ENCODE measurements around the gene FAM118B. TPM values are rescaled to one million over a fixed set of nuclear protein-coding genes. Genes with fewer than 3 reads are reported as not detected.

FAM118B gene
- polyA plus RNA-seq, 3 donors = 3.5 to 11.5 (median 10.3) TPM

DNA sequence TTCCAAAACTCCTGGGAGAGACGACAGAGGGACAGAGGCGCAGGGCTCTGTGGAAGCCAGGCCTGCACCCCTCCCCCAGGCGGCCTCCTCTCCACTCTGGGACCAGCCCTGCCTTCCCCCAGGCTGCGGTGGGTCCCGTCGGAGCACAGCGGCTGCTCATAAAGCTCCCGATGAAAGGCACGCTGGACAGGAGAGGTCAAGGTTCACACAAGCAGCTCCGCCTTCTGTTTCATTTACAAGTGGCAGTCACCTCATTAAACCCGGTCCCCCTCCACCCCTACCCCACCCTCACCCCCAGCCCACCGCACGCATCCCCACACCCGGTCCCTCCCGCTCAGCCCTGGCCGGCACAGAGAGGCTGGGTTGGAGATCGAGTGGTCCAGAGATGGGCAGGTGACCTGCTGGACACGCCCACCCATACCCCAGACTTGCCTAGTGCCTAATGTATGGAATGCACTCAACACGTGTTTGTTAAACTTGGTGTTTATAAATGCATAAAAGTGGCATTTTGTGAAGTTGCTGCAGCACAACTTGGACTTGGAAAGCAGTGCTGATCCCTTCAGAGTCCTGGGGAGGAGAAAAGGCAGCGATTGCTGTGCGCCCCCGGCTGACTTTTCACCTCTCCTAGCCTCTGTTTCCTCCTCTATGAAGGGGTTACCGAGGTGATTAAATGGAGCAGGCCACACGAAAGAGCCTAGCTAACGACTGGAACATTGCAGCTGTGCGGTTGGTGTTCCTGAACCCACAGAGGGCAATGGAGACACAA, 26.1 kb upstream of the FAM118B start:
- no peak overlapping the region for H3K27ac ChIP-seq (ENCODE audit: low read depth, low read length)
- 83 to 91% (median 87%) methylated on average over 26 of the region's 26 CpGs for WGBS, 3 donors

DNA sequence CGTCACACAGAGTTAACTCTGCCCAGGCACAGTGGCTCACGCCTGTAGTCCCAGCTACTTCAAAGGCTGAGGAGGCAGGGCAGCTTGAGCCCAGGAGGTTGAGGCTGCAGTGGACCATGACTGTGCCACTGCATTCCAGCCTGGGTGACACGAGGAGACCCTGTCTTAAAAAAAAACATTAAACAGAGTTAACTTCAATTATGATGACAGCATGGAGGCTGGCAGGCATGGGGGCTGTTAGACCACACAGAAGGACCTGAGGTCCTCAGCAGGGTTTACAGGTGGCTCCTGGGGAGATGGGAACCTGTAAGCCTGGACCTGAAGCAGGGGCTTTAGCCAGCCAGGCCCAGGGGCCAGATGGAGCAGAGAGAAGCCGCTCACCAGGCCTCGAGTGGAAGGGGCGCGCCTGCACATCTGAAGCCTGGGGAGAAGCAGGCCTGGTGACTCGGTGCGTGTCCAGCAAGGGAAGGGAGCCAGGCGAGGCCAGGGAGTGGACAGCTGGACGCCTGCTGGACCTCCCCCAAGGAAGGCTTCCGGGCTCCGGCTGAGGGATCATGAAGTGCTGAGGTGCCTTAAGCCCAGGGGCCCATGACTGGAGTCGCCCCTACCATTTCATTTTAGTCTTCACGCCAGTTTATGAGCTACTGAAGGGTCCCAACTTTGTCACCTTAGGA, 25.4 kb upstream of the FAM118B start:
- WGBS, 3 donors = 69 to 87% (median 72%) methylated on average over 14 to 15 of the region's 15 CpGs
- no peak overlapping the region for H3K27ac ChIP-seq (ENCODE audit: low read depth, low read length)

DNA sequence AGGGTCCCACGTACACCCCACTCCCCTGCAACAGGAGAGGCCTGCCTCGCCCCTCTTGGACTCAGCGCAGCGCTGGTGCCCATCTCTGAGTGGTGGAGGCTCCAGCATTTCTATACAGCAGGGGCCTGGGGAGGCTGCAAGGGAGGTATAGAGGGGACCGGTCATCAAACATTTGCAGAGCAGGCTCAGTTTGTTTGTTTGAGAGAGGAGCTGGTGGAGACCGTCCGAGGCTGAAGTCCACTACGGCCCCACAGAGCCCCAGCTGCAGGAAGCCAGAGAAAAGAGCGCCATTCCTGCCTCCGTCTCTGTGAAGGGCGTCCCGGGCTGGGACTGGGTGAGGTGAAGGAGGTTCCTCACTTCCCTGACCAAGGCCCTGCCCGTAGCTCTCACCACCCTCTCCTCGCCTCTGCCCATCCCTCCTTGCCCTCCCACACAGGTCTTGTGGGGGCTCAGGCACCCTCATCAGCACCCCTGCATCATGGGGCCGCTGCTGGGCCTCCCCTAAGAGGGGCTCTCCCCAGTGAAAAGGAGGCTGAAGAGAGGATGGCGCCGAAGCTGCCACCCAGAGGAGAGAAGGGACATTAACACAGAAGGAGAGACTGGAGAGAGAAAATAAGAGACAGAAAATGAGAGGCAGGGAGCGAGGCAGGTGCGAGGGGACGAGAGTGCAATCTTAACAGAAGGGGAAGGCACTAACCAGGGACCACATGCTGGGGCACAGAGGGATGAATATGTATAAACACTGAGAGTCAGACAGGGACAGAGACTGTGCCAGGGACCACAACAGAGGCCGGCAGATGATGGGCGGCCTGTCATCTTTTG, 24.7 kb upstream of the FAM118B start:
- H3K27ac ChIP-seq (ENCODE audit: low read depth, low read length) = no peak overlapping the region
- 74 to 82% (median 76%) methylated on average over 22 of the region's 22 CpGs for WGBS, 3 donors

DNA sequence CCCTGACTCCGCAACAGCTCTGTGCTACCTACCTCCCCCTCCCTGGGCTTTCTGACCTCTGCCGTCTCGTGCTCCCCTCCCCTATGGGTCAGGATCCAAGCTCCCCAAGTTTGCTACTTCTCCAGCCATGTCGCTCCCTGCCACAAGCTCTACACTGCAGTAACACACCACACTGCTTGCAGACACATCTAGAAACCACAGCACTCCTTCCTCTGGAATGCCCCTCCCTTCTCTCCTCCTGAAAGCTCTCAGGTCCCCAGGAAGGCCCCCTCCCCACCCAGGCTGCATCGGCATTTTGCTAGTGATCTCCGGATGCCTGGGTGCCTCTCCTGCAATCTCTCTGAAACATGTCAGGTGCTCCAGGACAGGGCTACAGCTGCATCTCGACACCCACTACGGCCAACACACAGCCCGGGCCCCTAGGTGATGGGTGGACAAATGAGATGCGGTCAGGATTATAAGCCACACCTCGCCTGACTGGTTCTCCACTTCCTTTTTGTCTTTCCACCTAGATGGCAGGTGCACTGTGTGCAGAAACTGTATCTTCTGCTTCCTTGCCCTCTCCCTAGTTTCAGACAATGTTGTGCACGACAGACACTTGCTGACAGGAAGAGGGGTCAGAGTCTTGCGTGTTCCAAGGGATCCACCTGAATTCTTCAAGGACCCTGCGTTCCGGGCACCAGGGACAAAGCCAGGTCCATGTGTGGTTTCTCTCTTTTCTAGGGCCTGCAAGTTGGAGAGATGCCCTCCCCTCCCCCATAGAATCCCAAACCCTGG, 23.1 kb upstream of the FAM118B start:
- H3K27ac ChIP-seq (ENCODE audit: low read depth, low read length) = no peak overlapping the region
- 81 to 87% (median 83%) methylated on average over 15 of the region's 15 CpGs for WGBS, 3 donors

DNA sequence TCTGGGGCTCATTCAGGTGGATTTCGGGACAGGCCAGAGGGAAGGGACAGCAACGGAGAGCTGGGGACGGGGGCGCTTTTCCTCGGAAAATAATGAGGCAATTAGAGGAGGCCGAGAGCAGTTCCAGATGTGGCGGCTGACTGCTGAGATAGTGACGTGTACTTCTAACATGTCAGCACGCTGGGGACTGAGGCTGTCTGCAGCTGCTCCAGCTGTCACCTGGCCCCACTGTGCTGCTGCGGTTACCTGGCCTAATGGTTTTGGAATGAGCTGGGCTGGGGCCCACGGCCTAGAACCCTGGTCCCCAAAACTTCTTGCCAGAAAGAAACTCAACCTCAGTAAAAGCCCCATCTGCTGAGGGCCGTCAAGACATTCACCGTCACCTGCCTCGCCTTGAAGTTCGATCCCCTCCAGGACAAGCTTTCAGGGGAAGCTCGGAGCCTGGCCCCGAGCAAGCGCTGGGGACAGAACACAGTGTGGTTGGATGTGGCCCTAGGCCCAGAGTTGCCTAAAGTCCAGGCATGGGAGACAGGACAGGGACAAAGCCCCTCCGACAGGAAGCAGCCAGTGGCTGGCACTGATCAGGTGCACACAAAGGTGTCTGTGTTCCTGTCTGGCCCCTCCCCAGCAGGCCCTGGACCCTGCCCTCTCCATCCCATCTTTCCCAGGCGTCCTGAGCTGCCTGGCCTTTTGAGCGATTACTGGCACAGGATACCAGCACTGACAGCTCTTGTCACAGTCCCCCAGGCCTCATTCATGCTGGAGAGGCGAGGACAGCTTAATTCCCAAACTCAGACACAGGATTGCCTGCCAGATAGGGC, 22.3 kb upstream of the FAM118B start:
- no peak overlapping the region for H3K27ac ChIP-seq (ENCODE audit: low read depth, low read length)
- WGBS, 3 donors = 84 to 94% (median 92%) methylated on average over 22 of the region's 22 CpGs

DNA sequence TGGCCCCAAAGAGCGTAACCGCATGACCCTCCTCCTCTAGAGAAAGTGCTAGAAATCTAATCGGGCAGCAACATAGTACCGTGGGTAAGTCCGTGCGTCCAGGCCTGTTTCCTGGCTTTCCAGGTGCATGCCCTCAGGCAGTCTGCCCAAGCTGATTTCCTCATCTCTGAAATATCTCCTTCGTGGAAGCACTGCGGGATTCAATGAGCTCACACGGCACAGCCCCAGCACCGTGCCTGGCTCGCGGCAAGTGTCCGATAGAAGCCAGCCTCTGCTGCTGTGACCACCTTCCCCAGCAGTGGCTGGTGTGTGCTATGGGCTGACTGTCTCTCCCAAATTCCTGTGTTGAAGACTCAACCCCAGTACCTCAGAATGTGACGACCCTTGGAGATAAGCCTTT, 20.8 kb upstream of the FAM118B start:
- H3K27ac ChIP-seq (ENCODE audit: low read depth, low read length) = no peak overlapping the region
- WGBS, 3 donors = 81 to 93% (median 93%) methylated on average over 14 of the region's 14 CpGs

DNA sequence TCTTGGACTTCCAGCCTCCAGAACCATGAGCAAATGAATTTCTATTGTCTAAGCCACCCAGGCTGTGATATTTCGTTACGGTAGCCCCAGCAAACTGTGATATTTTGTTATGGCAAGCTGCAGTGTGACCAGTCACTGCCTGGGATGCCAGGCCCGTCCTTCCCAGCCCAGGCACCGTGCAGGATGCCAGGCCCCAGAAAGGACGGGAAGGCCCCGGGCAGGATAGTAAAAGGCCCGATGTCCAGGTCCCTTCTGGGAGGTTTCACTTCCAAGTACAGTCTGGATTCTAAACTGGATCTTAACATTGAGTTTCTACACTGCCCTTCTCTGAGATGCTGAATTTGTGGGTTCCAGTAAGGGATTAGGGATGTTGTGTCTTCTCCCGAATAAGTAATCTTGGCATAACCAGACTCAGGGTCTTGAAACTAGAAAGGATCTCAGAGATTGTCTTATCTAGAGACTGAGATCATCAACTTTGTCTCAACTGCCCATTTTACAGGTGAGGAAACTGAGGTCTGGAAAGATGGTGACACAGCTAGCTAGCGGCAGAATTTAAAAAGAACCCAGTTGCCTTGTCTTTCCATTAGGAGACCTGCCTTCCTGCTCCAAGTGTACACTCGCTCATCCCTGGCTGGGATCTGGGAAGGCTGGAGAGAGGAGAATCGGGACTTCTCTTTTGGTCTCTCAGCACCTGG, 20.1 kb upstream of the FAM118B start:
- WGBS, 3 donors = 88 to 97% (median 90%) methylated on average over 11 of the region's 11 CpGs
- H3K27ac ChIP-seq (ENCODE audit: low read depth, low read length) = no peak overlapping the region

DNA sequence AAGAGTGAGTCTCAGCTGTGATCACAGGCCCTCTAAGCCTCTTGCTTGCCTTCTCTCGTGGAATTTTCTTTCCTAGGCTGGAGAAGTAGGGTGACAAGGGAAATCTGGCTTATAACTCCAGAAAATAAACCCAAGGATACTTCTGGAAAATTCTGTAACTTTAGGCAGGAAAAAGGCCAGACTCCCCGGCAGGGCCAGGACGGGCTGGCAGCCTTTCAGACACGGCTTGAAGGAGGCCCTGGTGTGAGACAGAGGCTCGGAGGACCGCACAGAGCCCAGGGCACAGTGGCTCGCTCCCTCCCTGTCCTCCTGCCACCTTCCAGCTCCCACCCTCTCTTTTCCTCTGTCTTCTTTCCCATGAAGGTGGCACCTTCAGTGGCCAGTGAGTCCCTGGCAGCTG, 19.2 kb upstream of the FAM118B start:
- 65 to 89% (median 86%) methylated on average over 7 of the region's 7 CpGs for WGBS, 3 donors
- H3K27ac ChIP-seq (ENCODE audit: low read depth, low read length) = no peak overlapping the region

DNA sequence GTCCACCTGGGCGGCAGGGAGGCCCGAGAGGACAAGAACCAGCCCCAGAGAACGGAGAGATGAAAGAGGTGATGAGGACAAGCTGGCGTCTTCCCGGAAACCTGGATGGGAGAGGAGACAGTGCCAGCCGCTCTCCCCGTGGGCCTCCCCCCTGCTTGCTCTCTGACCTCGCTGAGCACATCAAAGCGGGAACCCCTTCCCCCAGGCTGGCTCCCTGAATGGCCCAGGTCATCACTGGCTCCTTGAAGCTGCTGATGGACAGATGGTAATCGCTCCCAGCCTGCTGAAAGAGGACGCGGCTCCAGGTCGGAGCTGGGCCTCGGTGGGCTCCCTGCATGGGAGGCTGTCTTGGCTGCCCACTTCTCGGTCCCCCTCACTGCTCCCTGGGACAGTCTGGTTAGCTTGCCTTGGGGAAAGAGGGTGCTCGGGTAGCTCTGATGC, 18.5 kb upstream of the FAM118B start:
- H3K27ac ChIP-seq (ENCODE audit: low read depth, low read length) = no peak overlapping the region
- 90 to 98% (median 96%) methylated on average over 16 of the region's 16 CpGs for WGBS, 3 donors

DNA sequence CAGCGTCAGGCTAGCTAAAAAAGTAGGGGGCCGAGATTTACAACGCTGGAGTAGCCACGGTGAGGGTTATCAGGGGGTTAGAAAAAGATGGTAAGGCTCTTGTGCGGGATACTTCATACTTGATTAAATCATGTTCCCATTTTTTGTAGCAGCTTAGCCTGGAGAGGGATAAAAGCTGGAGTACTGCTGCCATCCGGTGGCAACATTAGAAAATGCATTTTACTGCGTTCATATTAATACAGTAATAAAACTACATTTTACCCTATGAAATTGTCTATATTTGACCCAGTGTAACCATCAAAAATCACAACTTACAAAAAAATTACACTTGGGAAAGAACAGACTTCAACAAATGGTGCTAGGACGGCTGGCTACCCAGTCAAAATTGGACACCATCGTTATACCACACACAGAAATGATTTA, 17.4 kb upstream of the FAM118B start:
- no peak overlapping the region for H3K27ac ChIP-seq (ENCODE audit: low read depth, low read length)
- 41 to 44% (median 41%) methylated on average over 9 of the region's 9 CpGs for WGBS, 3 donors

DNA sequence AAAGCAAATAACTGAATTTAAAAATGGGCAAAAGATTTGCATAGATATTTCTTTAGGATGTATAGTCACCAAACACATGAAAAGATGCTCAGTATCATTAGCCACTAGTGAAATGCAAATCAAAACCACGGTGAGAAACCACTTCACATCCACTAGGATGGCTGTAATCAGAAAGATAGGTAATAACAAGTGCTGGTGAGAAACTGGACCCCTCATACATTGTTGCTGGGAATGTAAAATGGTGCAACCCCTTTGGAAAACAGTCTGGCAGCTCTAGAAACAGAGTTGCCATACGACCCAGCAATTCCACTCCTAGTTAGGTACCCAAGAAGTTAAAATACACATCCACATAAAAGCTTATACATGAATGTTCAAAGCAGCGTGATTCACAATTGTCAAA, 16.5 kb upstream of the FAM118B start:
- no peak overlapping the region for H3K27ac ChIP-seq (ENCODE audit: low read depth, low read length)
- WGBS, 3 donors = 79 to 95% (median 95%) methylated on average over 3 of the region's 3 CpGs

DNA sequence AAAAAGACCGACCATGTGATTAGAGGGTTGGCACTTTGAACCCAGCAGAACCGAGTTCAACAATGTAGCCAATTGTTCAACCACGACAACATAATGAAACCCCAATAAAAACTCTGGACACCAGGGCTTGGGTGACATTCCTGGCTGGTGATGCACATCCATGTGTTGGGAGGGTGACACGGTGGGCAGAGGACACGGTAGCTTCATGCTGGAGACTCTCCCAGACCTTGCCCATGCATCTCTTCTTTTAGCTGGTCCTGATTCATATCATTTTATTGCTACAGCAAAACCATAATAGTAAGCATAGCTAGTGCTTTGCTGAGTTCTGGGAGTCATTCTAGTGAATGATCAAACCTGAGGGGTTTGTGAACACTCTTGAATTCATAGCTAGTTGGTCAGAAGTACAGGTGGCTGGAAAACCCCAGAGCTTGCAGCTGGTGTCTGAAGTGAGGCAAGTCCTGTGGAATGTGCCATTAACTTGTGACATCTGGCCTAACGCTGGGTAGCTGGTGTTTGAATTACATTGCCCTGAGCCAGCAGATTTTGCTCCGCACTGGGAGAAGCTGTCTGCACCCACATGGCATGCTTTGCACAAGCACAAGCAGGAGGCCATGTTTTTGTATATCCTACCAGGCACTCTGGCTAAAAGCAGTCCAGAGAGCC, 14.2 kb upstream of the FAM118B start:
- 84 to 93% (median 90%) methylated on average over 7 of the region's 7 CpGs for WGBS, 3 donors
- H3K27ac ChIP-seq (ENCODE audit: low read depth, low read length) = no peak overlapping the region

DNA sequence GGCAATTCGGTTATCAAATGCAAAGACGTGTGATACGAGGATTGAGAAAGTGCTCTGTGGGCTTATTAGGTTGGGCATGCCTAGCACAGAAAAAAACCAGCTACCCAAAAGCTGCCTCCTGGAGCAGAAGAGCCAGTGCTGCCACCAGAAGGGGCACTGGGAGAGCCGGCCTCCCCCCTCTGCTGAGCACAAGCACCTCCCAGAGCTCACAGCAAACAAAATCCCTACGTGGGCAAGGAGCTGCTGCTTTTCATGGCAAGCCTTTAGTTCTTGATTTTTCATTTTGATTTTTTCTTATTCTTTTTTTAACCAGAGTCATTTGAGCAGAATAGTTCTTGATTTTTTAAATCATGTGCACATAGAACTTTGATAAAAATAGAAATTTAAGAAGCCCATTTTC, 12.9 kb upstream of the FAM118B start:
- 90 to 94% (median 92%) methylated on average over 5 of the region's 5 CpGs for WGBS, 3 donors
- H3K27ac ChIP-seq (ENCODE audit: low read depth, low read length) = no peak overlapping the region

DNA sequence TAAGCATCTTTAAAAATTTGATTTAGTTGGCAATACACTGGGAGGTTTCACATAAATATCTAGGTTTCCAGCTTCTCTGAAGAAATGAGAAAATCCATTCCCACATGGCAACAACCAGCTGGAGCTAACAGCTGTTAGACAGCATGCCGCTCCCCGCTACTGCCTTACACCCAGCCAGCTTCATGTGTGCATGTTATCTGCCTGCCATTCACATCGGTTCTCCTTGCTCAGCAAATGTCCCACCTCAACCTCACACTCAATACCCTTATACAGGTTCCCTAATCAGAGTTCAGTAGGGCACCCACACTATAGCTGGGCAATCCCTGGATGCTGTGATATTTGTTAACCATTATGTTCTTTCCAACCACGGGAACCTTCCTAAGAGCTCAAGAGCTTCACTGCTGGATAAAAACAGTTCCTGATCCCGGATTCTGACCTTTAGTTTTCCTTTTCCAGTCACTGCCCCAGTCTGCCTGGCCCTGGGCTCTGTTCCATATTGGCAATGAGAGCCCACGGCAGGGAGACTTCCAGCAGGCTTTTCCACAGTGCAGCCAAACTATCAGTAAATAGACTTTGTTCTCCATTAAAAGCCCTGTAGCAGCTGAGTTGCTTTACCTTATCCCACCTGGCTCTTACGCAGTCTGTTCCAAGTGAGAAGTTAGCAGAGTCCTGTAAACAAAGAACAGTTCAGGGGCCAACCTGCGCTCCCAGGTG, 8.8 kb upstream of the FAM118B start:
- no peak overlapping the region for H3K27ac ChIP-seq (ENCODE audit: low read depth, low read length)
- WGBS, 3 donors = 67 to 80% (median 70%) methylated on average over 8 of the region's 8 CpGs

DNA sequence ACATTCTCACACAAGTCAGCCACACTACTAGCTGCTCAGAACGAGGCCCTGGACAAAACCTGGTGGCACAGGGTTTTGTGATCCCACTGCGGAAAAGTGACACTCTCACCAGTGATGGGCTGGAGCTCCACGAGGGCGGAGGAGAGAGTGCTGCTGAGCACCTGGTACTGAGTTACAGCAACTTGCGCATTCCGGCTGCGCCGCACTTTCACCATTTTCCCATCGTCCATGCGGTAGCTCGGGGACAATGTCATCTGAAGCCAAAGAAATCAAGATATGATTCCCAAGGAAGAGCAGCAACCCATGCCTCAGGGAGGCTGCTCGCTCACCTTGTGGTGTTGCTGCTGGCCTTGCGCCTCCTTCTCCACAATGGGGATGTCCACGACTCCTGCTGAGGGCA, 6.2 kb upstream of the FAM118B start:
- WGBS, 3 donors = 96 to 98% (median 96%) methylated on average over 14 of the region's 14 CpGs
- H3K27ac ChIP-seq (ENCODE audit: low read depth, low read length) = no peak overlapping the region

DNA sequence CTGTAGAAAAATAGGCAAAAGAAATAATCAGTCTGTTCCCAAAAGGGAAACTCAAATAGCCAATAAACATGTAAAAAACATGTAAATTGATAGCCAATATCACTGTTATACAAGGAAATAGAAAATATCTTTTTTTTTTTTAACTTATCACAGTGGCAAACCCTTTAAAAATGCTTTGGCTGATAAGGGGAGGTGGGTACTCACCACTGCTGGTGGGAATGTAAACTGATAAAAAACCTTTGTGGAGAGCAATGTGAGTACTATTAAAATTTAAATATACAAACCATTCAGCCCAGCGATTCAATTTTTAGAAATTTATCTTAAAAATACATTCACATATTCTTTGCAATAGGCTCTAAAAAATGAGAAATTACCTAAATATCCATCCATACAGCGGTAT, 3.7 kb upstream of the FAM118B start:
- WGBS, 3 donors = 97% methylated on average over 2 of the region's 2 CpGs

More for the DNA sequence above, 3.7 kb upstream of the FAM118B start:
- no peak overlapping the region for H3K27ac ChIP-seq (ENCODE audit: low read depth, low read length)

Measured in adipose tissue (tissue), 3 donors.